Inferior parietal cortex (tissue), 1 donor: ENCODE data around the gene EMILIN1.

Source experiments
- DNase-seq: peaks from one replicate; pipeline ENCODE4 v3.0.0-alpha.2; 2016; ENCODE audit errors: extremely low spot score

The EMILIN1 gene

GRCh38 chr2:27078267-27079194 lies at the start of gene EMILIN1:
TSS of gene EMILIN1 (plus strand) at chr2:27078615. CDS start at chr2:27079066, 451 bp downstream.
- DNase-seq, result no peak

DNA sequence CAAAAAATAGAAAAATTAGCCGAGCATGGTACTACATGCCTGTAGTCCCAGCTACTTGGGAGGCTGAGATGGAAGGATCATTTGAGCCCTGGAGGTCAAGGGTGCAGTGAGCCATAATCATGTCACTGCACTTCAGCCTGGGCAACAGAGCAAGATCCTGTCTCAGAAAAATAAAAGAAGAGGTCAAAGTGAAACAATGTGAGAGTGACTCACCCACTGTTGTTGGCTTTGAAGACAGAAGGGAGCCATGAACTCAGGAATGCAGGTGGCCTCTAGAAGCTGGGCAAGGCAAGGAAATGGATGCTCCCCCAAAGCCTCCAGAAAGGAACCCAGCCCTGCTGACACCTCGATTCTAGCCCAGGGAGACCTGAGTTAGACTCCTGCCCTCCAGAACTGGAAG lies 49.4 kb upstream of the EMILIN1 start:
- no peak for DNase-seq

DNA sequence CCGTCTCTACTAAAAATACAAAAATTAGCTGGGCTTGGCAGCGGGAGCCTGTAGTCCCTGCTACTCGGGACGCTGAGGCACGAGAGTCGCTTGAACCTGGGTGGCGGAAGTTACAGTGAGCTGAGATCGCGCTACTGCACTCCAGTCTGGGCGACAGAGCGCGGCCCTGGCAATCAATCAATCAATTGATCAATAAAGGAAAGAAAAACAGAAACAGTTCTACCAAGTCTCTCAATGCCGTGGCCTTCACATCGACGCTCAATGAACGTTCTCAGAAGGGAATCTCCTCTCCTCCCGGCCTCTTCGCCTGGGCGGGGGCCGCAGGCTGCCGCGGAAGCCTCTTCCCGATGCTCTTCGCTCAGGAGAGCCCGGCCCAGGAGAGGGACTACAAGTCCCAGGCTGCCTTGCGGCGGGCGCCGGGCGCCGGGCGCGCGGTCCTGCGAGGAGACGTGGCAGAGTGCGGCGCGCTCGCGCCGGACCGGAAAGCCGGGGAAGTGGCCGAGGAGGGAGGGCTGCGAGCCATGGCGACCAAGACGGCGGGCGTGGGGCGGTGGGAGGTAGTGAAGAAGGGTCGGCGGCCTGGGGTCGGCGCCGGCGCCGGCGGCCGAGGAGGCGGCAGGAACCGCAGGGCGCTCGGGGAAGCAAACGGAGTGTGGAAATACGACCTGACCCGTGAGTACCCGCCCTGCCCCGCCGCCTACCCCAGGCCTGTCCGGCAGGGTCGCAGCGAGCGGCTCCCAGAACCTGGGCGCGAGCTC lies 45.7 kb upstream of the EMILIN1 start, which contains the start of gene TMEM214:
TSS of gene TMEM214 (plus strand) at position 471 of the 758 bp plus-strand sequence. CDS start at position 522, 51 bp downstream.
- DNase-seq, result peak; percentile 84

DNA sequence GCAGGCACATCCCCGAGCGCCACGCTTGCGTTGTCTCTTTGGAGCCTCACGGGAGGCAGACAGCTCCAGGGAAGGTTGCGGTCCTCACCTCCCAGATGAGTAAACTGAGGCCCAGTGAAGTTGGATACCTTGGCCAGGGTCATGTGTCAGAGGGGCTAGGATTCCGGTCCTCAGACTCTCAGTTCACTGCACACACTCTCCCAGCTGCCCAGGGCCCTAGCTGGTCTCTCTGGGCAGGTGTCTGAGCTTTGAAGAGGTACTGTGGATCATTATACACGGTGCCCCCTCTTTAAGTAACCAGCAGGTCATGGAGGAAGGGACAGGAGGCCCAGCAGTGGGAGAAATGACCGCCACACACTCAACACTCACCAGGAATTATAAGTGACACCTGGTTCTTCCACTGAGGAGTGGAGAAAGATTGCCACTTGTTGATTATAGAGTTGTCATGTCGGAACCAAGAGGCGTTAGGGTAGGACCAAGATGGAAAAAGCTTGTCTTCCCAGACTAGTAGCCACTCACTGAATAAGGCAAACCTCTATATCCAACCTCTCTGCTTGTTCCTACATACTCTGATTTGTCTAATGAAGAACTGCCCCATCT lies 45.1 kb upstream of the EMILIN1 start:
- no peak for DNase-seq

DNA sequence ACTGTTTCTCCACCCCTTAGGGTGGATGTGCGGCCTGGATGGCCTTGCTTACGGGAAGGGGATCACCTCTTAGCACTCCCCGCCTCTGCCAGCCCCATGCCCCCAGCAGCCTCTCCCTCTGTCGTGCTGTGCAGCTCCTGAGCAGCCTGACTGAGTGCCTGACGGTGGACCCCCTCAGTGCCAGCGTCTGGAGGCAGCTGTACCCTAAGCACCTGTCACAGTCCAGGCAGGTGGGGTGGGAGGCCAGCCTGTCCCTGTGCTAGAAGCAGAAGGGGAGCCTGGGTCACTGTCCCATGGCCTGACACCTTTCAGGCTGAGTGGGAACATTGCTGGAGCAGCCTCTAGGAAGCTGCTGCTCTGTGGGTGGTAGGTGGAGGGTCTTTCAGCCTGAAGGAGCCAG lies 40.4 kb upstream of the EMILIN1 start:
- no peak for DNase-seq

DNA sequence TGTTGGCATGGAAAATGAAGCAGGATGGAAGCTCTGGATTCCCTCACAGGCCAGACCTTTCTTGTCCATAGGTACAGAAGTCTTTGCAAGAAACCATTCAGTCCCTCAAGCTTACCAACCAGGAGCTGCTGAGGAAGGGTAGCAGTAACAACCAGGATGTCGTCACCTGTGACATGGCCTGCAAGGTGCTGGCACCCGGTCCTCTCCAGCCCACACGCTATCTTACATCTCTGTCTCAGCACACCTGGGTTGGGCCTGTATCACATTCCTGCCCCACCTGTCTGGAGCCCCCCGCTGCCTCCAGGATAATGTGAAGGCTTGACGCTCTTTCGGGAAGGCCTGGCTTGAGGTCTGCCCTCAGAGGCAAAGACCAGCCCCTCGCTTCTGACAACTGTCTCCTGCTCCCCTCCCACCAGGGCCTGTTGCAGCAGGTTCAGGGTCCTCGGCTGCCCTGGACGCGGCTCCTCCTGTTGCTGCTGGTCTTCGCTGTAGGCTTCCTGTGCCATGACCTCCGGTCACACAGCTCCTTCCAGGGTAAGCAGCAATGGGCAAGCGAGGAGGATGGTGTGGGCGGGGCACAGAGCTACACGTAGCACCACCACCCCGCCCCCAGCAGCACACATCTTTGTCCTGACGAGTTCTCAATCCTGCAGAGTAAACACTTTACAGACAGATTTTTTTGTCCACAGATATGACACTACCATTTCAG lies 39.6 kb upstream of the EMILIN1 start:
- DNase-seq, result no peak

DNA sequence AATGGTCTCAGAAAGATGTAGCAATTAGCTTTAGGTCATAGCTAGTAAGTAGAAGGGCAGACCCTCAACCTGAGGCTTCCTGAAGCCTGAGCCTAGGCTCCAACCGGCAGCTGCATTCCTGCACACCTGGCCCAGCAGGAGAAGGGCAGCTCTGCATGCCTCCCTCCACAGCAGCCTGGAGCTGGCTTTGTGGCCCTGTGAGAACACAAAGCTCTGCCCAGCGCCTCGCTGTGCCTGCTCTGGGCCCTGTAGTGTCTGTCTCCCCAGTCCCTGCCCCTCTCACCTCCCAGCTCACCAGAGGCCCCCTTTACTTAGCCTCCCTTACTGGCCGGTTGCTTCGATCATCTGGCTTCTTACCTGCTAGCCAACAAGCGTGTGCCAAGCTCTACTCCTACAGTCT lies 39.0 kb upstream of the EMILIN1 start:
- DNase-seq, result no peak

- DNase-seq, result no peak
These were observed 38.5 kb upstream of the EMILIN1 start for GRCh38 chr2:27039871-27040270.

DNA sequence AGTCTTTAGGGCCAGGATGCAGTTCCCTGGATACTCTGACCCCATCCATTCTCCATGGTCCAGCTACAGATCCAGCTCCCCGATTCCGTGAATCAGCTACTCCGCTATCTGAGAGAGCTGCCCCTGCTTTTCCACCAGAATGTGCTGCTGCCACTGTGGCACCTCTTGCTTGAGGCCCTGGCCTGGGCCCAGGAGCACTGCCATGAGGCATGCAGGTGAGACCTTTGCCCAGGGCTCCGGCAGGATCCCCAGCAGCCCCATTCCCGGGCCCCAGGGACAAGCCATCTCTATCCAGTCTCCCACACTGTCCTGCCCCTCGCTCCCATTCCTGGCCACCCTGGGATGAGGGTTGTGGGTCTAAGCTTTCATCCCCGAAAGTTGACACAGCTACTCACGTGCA lies 38.1 kb upstream of the EMILIN1 start:
- no peak for DNase-seq

DNA sequence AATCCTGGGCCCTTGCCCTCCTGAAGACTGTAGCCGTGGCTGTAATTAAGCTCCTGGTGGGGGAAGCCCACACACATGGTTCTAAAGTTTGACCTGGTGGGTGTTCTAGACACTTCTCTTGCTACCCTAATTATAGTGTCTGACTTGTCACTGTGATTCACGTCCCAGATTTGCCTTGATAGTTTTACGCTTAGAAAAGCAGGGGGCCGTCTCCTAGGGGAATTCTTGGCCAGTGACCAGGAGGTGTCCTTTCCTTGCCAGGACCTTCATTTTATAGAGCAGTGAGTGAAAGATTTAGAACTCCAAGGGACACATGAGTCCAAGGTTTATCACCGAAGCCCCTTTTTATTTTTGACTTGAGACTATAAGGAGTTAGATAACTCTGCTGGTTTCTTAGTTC lies 36.7 kb upstream of the EMILIN1 start:
- peak; percentile 8 for DNase-seq

DNA sequence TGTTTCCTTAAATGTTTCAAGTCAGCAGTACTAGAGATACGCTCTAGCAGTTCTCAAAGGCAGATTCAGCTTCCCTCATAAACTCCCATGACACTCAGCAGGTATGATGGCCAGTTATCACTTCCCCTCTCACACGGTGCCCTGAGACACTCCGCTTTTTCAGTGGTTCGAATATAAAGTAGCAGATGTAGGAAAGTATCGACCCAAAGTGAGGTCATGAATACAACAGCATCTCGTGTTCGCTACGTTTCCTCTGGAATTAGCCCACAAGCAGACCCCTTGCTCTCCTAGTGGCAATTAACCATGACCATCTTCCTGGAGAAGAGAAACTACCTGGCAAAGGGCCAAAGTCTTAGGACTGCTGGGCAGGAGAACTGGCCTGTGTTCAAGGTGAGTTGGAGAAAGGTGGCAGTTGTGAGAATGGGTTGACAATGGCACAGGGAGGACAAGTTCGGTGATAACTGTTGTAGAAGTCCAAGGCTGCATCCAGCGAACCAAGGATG lies 36.2 kb upstream of the EMILIN1 start:
- DNase-seq, result peak; percentile 11

GRCh38 chr2:27042985-27043634 lies 35.3 kb upstream of the EMILIN1 start:
- DNase-seq, result no peak

DNA sequence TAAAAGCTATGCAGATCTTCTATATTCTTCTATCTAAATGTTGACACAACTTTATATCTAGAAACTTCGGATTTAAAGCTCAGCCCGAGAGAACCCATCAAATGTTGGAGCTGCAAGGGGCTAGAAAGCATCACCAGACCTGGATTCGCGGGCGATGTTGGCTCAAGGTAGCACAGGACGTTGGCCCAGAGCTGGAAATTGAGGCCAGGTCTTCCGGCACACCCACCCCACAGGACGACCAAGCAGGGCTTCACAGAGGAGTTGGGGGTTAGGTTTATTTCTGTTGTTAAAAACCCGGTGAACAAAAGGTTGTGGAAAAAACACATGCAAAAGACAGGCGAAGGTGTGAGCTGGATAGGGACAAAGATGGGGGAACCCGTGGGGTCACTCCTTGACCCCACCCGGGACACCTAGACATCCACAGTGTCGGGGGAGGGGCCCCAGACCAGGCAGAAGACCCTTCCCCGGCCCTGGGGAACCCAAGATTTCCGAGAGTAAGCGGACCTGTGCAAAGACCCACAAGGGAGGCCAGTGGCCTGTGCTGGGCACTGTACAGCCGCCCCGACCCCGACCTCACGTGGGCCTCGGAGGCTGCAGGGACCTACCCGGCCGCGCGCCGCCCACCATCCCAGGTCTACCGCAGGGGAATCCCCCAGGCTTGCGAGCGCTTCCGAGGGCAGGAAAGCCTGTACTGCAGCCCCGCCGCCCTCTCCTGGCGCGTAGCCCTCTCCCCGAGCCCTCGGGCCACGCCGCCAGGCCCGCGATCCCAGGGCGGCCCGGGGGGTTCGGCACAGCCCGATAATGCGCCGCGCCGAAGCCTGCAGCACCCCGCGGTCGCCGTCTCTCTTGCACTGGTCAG lies 28.8 kb upstream of the EMILIN1 start:
- no peak for DNase-seq

DNA sequence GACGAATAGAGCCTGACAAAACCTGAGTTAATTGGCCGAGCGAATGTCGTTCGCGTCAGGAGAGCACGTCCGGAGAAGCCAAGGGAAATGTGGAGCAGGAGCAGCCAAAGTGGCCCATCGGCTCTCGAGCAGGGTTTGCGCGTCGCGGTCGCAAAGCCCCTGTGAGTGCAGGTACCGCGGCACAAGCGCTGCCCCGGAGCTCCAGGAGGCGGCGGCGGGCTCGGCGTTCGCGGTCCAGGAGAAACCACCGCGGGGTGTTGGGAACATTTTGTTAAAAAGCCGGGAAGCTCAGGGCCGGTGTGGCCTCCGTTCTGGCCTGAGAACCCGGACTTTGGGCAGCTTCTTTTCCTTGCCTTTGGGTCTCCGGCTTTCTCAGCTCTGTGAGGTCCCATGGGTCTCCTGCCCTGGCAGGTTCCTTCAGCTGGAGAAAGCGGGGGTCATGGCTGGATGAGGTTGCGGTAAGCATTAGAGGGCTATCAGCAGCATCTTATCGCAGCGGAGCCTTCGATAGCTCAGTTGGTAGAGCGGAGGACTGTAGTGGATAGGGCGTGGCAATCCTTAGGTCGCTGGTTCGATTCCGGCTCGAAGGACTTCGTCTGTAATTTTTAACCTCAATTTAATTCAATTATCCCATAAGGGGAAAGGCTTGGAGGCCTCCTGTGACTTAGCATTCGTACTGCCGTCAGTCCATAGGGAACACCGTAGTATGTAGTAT lies 28.0 kb upstream of the EMILIN1 start:
- DNase-seq, result peak; percentile 98

DNA sequence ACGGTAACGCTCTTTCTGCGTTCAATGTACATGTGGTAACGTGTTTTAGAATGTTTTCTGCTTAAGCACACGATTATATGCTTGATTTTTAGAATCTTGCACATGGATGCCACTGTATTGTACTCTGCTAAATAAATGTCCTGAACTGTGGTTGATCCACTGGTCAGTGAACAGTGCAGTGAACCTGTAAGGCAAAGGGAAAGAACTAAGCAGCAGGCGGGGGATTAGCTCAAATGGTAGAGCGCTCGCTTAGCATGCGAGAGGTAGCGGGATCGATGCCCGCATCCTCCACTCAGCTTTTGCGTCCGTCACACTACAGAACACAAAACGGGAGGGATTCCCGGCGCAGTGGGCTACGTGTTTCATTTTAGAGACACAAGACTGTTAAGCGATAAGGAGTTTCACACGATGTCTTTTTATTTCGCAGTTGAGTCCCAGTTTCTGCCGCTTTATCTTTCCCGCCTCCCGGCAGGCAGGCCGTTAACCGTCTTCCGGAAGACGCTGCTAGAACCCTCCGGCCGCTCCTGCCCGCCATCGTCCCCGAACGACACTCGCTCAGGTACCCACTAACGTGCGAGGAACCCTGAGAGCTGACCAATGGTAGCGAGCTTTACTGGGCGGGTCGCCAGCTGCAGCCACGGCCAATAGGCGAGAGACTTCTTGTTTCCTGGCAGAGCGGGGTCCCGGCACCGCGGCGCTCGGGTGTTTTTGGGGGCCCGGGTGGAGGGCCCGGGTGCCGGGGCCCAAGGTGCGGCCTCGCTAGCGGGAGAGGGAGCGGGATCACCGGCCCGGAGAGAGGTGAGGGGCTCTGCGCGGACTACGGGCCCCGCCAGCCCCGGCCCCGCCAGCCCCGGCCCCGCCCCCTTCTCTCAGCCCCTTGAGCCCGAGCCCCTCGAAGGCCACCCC lies 27.2 kb upstream of the EMILIN1 start, which contains the start of gene AGBL5:
TSS of gene AGBL5 (plus strand) at position 673 of the 906 bp plus-strand sequence. CDS start 1,291 bp downstream, outside the sequence.
- DNase-seq, result peak; percentile 95

DNA sequence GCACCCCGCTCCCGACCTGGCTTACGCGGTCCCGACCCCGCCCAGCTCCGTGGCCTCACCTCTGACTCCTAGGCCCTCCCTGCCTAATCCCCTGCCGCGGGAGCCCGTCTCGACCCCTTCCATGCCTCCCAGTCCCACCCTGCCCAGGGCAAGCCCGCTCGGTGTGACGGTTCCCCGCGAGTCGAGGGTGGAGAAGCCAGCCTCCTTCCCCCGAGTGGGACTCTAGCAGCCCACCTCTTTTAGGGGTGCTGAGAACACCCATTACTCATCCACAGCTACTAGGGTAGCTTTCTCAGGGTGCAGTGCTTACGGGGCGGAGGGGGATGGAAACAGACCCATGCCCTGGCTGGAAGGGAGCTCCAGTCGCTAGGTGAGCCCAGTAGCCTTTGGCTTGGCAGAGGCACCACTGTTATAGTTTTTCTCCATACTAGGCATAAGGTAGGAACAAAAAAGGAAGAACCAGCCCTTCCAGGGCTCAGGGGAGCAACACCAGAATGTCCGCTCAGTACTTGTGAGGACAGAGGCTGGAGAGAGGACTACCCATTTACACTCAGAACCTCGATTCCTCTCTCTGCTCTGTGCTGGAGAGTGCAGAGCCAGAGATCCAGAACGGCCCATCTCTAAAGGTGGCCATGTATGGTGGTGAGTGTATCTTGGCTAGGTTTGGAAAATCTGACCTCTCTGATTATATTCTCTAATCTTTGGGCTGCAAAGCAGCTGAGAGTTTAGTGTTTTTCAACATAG lies 26.3 kb upstream of the EMILIN1 start:
- DNase-seq, result no peak

DNA sequence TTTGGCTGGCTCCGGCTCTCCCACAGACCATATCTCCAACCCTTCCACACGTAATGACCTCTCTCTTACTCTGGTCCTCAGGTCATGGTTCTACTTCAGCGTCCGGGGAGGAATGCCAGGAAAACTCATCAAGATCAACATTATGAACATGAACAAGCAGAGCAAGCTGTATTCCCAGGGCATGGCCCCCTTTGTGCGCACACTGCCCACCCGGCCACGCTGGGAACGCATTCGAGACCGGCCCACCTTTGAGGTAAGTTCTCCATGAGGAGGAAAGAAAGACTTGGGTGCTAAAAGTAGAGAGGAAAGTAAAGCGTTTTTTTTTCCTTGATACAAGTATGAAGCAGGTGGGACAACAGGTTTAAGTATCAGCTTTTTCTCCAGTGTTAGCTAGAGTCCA lies 25.1 kb upstream of the EMILIN1 start:
- DNase-seq, result no peak
